SKM-1 (cell line): Measurements from ENCODE around the gene TGFBRAP1.

Experiments
- DNase-seq: peaks from one replicate; lab custom pipeline; 2025; ENCODE audit not compliant: unreplicated experiment; lab: John Stamatoyannopoulos, UW

Gene TGFBRAP1, protein sequence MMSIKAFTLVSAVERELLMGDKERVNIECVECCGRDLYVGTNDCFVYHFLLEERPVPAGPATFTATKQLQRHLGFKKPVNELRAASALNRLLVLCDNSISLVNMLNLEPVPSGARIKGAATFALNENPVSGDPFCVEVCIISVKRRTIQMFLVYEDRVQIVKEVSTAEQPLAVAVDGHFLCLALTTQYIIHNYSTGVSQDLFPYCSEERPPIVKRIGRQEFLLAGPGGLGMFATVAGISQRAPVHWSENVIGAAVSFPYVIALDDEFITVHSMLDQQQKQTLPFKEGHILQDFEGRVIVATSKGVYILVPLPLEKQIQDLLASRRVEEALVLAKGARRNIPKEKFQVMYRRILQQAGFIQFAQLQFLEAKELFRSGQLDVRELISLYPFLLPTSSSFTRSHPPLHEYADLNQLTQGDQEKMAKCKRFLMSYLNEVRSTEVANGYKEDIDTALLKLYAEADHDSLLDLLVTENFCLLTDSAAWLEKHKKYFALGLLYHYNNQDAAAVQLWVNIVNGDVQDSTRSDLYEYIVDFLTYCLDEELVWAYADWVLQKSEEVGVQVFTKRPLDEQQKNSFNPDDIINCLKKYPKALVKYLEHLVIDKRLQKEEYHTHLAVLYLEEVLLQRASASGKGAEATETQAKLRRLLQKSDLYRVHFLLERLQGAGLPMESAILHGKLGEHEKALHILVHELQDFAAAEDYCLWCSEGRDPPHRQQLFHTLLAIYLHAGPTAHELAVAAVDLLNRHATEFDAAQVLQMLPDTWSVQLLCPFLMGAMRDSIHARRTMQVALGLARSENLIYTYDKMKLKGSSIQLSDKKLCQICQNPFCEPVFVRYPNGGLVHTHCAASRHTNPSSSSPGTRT

GRCh38 chr2:105329561-105330495, at the start of gene TGFBRAP1:
TSS of gene TGFBRAP1 (minus strand) at chr2:105329735. CDS start at chr2:105308301, 21,434 bp downstream.
- DNase-seq: peak; percentile 15

- no peak for DNase-seq
These were observed 49.4 kb upstream of the TGFBRAP1 start for GRCh38 chr2:105378921-105379383.

DNA sequence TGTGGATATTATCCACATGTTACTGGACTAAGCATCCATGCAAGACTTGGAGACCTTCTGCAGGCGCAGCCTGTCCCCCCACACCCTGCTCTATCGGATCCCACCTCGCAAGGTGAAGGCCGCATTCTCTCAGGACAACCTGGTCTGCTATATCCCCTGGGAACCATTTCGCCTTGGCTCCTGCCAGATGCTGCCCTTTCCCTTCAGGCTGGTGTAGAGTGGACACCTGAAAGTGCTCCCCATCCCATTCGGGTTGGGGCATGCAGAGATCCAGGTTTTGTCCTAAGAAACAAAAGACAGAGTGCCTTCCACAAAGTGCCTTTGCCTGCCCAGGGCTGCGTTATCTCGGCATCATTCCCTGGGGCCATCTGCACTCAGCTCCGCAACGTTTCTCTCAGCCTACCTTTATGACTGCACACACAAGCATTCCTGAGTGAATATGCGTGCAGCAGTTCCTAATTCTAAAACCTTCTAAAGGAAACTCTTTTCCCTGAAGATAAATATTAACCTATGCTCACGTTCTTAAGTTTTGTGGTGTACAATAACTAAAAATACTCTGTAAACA, 48.8 kb upstream of the TGFBRAP1 start:
- DNase-seq: no peak

DNA sequence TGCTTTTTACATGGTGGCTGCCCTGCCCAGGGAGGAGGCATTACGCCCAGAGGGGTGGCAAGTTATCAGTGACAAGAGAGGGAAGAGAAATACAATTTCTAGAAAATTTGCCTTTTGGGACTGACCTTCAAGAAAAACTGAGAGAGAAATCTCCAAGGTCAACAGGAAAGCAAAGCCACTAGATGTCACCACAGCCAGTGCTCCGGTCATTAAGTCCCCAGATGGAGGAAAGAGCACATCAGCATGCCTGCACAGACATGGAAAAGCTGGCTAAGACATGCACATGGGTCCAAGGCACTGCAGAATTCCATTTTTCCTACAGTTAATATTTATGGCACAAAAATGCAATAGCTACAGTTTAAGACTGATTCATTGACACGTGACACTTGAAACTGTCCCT, 48.3 kb upstream of the TGFBRAP1 start:
- DNase-seq: no peak

GRCh38 chr2:105376789-105377240, 47.3 kb upstream of the TGFBRAP1 start:
- no peak for DNase-seq

- no peak for DNase-seq
These were observed 46.5 kb upstream of the TGFBRAP1 start for GRCh38 chr2:105376010-105376409.

DNA sequence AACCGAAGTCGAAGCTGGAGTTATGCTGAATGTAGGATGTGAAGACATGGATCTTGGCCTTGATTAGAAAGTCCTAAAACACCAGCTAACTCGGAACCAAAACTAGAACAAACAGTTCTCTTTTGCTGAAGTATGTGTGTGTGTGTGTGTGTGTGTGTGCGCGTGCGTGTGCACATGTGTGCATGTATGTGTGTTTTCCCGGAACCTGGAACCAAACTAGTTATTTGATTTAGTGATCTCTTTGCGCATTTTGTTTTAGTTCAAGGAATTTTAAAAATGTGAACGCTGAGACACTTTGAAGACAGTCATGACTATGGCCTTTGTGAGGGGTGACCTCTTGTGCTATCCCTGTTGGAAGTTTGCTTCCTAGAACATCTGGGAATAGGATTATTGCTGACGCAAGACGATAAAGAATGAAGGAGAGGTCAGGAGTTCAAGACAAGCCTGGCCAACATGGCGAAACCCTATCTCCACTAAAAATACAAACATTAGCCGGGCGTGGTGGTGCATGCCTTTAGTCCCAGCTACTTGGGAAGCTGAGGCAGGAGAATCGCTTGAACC, 45.5 kb upstream of the TGFBRAP1 start:
- DNase-seq: no peak

GRCh38 chr2:105373895-105374401, 44.4 kb upstream of the TGFBRAP1 start:
- no peak for DNase-seq

DNA sequence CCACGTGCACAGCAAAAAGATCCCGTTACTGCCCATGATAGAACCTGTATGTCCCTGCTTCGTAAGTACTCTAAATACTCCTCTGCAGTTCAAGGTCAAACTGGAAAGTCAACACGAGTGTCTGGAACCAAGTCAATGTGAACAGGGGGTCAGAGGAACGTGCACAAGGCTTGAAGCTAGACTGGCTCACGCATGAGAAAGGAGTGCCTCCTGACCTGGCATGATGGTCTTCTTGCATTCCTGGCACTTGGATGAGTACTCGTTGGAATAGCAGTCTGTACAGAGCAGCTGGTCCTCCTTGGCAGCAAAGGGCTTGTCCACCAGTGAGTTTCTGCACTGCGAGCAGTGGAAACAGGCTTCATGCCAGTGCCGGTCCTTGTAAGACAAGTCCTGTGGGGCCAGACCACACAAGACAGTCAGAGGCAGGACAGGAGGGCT, 43.8 kb upstream of the TGFBRAP1 start:
- no peak for DNase-seq

DNA sequence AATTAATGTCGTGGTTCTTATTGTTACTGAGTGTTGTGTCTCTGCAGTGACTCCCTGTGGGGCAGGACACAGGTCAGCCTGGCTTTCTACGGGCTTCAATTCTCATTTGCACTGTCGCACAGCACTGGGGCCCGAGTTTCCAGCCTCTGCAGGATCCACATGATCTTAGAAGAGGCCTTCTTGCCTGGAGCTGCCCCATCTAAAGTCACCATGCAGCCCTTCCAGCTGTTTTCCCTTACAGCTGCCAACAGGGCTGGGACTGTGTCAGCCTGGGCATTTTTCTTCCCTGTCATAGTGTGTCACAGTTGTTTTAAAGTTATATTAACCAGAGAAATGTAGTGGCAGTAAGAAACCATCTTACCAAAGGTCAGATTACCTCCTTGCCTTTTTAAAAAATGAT, 42.3 kb upstream of the TGFBRAP1 start:
- DNase-seq: no peak

DNA sequence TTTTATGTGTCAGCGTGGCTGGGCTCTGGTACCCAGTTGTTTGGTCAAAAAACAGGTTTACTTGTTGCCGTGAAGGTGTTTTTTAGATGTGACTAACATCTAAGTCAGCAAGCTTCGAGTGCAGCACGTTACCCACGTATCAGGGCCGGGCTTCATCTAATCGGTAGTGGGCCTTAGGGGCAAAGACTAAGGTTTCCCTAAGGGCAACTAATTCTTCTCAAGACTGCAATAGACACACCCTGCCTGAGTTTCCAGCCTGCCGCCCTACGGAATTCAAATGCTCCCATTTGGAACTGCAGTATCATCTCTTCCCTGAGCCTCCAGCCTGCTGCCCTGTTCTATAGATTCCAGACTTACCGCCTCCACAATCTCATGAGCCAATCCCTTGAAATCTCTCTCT, 41.6 kb upstream of the TGFBRAP1 start:
- no peak for DNase-seq

- peak; percentile 77 for DNase-seq
These were observed 40.5 kb upstream of the TGFBRAP1 start for GRCh38 chr2:105369777-105370690.

GRCh38 chr2:105368759-105369408, 39.3 kb upstream of the TGFBRAP1 start:
- no peak for DNase-seq

- DNase-seq: no peak
These were observed 35.7 kb upstream of the TGFBRAP1 start for GRCh38 chr2:105365206-105365605.

- DNase-seq: no peak
These were observed 35.1 kb upstream of the TGFBRAP1 start for GRCh38 chr2:105364436-105365139.

DNA sequence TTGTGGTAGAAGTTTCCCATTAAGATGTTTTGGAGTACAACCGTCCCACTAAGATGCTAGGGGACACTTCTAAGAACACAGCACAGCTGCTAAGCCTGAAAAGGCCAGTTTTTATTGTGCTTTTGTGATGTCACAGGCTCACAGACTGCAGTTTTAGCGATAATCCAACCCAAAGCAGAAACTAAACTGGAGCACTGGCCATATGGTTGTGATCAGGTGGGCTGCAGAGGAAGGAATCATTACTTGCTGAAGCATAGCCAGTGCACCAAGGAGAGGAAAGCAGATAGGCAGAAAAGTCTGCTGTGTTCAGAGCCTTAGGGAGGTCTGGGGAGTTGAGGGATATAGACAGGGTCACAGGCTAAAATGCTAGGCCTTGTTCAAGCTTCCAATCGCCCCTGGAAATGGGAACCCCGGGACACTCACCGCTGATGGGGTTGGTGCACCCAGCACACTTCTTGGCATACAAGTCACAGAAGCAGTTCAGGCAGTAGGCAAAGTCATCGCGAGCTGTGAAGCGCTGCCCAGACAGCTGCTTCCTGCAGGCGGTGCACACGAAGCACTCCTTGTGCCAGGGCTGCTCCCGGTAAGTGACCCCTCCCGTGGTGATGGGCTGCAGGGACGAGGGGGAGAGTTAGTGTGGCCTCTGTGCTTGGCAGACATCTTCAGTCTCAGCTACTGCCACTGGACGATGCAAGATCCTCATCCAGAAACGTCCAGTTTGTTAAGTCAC, 33.5 kb upstream of the TGFBRAP1 start:
- no peak for DNase-seq
